Testis (tissue), 2 donors: ENCODE results near the gene CXCL5.

Experiments used
- POLR2A ChIP-seq: fragments of 450-650 bp; IDR thresholded peaks from one replicate; pipeline ENCODE4 v1.6.1; 2017; ENCODE audit warnings: antibody characterized with exemption, mild to moderate bottlenecking, moderate library complexity
- TF ChIP-seq, protein P1 (sequence below), 3 experiments: fragments of 450-650 bp in 2 of 3; fragments of 200-600 bp in 1 of 3; sonication (generic) in 1 of 3; IDR thresholded peaks; one replicate each; pipeline ENCODE4 v1.5.1; 2016 to 2019; ENCODE audit warnings: antibody characterized with exemption in 3 of 3, mild to moderate bottlenecking in 2 of 3, moderate library complexity in 1 of 3

DNA sequence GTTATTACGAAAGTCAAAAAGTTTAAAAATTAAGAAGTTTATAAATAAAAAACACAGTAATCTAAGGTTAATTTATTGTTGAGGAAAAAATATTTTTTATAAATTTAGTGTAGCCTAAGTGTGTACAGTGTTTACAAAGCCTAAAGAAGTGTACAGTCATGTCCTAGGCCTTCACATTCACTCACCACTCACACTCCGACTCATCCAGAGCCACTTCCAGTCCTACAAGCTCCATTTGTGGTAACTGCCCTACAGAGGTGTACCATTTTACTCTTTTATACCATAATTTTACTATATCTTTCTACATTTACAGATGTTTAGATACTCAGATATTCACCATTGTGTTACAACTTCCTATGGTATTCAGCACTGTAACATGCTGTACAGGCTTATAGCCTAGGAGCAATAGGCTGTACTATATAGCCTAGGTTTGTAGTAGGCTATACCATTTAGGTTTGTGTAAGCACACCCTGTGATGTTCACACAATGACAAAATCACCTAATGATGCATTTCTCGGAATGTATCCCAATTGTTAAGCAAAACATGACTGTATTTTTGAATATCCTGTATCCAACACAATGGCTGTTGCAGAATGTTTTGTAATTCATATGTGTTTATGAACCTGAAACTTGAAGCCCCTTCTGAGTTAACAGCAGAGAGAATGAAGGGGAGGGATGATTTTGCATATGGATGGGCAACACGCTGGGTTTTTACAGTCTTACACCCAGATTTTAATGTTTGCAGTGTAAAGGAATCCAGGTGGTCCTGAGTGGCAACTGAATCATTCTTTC lies 13.5 kb downstream of the CXCL5 start:
- TF ChIP-seq, protein P1, sequence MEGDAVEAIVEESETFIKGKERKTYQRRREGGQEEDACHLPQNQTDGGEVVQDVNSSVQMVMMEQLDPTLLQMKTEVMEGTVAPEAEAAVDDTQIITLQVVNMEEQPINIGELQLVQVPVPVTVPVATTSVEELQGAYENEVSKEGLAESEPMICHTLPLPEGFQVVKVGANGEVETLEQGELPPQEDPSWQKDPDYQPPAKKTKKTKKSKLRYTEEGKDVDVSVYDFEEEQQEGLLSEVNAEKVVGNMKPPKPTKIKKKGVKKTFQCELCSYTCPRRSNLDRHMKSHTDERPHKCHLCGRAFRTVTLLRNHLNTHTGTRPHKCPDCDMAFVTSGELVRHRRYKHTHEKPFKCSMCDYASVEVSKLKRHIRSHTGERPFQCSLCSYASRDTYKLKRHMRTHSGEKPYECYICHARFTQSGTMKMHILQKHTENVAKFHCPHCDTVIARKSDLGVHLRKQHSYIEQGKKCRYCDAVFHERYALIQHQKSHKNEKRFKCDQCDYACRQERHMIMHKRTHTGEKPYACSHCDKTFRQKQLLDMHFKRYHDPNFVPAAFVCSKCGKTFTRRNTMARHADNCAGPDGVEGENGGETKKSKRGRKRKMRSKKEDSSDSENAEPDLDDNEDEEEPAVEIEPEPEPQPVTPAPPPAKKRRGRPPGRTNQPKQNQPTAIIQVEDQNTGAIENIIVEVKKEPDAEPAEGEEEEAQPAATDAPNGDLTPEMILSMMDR (IDR thresholded peaks at IDR 0.05) = no peak
- TF ChIP-seq POLR2A = no peak
